ENCODE measurements around the gene CRYBB1.

CRYBB1 gene

DNA sequence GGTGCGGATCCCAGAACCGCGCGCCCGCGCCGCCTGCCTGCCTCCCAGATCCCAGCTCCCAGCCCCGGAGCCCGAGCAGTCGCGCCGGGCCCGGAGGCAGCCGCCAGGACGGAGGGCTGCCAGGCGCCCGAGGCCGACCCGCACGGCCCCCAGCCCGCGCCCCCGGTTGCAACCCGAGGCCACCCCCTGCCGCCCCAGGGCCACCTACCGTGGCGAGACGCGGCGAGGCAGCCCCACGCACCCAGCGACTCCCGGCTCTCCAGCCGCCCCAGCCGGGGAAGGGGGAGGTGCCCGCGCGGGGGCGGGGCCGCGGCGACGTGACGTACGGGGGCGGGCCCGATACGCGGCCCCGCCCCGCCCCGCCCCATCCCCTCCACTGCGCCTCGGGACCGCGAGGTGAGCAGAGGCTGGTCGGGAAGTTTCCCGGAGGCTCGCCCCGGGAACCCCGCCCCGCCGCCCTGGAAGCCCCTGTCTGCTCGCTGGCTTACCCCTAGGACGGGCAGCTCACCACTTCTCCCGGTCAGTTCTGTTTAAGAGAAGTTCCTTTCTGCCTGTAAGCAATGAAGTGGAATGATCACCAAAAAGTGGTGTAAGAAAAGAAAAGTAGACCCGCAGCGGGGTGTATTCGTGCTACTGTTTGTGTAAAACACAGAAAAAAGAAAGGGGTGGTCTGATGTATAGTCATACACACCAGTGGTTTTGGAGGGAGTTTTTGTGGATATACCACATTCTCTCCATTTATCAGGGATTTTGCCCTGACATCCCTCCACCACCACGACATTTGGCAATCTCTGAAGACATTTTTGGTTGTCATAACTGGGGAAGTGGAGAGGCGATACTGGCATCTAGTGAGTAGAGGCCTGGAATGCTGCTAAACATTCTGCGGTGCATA lies 27.7 kb downstream of the CRYBB1 start, which contains the start of gene TPST2:
TSS of gene TPST2 (minus strand) at position 288 of the 892 bp plus-strand sequence. CDS start 48,502 bp downstream, outside the sequence.
- Histone ChIP-seq H3K4me1 (ENCODE audit: control insufficient read depth, insufficient read depth, low read length) (no peaks in the 10 kb centered on the region), H3K9ac (ENCODE audit: low read length) (peak within 1 kb of the TSS; percentile 0), H3K27me3 (ENCODE audit: control insufficient read depth, insufficient read depth, low read length) (no peaks in the 10 kb centered on the region), H3K4me3 (ENCODE audit: low read length) (peak within 1 kb of the TSS; percentile 70), H3K27ac (ENCODE audit: low read depth, low read length) (peak within 1 kb of the TSS; percentile 21), H3K36me3 (ENCODE audit: control insufficient read depth, insufficient read depth, low read length) (no peaks in the 10 kb centered on the region)

DNA sequence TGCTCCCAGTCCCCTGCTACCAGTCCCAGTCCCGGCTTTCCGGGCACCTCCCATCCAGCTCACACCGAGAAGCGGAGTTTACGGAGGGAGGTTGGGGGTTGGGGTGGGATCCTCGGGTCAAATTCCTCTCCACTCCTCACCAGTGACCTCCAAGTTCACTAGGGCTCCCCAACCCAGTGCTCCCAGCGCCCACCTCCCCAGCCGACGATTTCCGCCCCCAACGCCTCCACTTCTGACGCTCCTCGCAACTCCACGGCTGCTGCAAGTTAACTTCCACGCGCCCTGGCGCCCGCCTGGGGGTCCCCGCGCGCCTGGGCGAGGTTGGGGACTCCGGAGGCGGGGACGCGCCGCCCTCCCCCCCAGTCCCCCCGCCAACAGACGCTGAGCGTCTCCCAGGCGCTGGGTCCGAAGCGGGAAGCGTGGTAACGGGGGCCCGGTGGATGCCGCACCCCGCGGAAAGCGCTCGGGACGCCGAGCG lies 28.4 kb downstream of the CRYBB1 start:
- H3K36me3 ChIP-seq (ENCODE audit: control insufficient read depth, insufficient read depth, low read length): no peaks in the 10 kb centered on the region
- H3K9ac ChIP-seq (ENCODE audit: low read length): peak overlapping the region; percentile 0
- peak overlapping the region; percentile 70 for H3K4me3 ChIP-seq (ENCODE audit: low read length)
- H3K27ac ChIP-seq (ENCODE audit: low read depth, low read length): no peak overlapping the region
- no peaks in the 10 kb centered on the region for H3K4me1 ChIP-seq (ENCODE audit: control insufficient read depth, insufficient read depth, low read length)
- no peaks in the 10 kb centered on the region for H3K27me3 ChIP-seq (ENCODE audit: control insufficient read depth, insufficient read depth, low read length)

DNA sequence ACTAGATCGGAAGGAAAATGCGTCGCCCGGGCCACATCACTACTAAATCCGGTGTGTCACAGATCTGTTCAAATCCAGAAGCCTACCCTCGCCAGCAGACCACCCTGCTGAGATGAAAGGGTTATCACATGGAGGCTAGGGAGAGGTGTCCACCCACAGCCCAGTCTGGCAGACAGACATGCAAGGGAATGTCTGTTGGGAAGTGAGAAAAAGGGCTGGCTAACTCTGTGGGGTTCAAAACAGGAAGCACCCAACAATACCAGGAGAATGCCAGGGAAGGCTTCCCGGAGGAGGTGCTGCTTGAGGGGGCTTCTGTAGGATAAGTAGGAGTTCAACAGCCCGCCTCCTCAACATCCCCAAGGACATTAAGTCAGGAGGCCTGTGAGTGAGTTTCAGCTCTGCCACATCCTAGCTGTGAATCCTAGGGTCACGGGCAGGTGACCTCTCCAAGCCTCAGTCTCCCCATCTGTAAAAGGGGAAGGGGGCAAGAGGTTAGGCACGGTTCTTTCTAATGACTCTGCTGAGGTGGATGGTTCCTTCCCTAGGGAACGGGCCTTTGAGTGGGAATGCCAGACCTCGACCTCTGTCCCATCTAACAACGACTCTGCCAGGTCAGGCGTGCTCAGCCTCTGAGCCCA lies 29.0 kb downstream of the CRYBB1 start:
- Histone ChIP-seq H3K4me1 (ENCODE audit: control insufficient read depth, insufficient read depth, low read length) (no peaks in the 10 kb centered on the region), H3K4me3 (ENCODE audit: low read length) (peak overlapping the region; percentile 70), H3K9ac (ENCODE audit: low read length) (peak overlapping the region; percentile 0), H3K36me3 (ENCODE audit: control insufficient read depth, insufficient read depth, low read length) (no peaks in the 10 kb centered on the region), H3K27me3 (ENCODE audit: control insufficient read depth, insufficient read depth, low read length) (no peaks in the 10 kb centered on the region), H3K27ac (ENCODE audit: low read depth, low read length) (no peak overlapping the region)

DNA sequence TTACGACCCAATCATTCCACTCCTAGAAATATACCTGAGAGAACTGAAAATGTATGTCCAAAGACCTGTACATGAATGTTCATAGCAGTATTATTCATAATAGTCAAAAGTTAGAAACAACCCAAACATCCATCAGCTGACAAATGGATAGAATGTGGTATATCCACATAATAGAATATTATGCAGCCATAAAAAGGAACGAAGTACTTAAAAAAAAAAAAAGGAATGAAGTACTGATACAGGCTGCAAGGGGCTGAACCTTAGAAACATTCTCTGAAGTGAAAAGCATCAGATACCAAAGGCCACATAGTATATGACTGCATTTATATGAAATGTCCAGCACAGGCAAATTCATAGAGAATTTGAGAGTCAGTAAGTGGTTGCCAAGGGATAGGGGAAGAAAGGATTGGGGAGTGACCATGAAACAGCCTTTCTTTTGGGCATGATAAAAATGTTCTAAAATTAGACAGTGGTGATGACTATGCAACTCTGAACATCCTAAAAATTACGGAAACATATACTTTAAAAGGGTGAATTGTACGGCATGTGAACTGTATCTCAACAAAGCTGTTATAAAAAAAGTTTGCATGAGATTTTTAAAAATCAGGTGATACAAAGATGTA lies 29.7 kb downstream of the CRYBB1 start:
- no peaks in the 10 kb centered on the region for H3K27me3 ChIP-seq (ENCODE audit: control insufficient read depth, insufficient read depth, low read length)
- H3K36me3 ChIP-seq (ENCODE audit: control insufficient read depth, insufficient read depth, low read length): no peaks in the 10 kb centered on the region
- H3K9ac ChIP-seq (ENCODE audit: low read length): no peak overlapping the region
- no peak overlapping the region for H3K4me3 ChIP-seq (ENCODE audit: low read length)
- no peak overlapping the region for H3K27ac ChIP-seq (ENCODE audit: low read depth, low read length)
- H3K4me1 ChIP-seq (ENCODE audit: control insufficient read depth, insufficient read depth, low read length): no peaks in the 10 kb centered on the region

DNA sequence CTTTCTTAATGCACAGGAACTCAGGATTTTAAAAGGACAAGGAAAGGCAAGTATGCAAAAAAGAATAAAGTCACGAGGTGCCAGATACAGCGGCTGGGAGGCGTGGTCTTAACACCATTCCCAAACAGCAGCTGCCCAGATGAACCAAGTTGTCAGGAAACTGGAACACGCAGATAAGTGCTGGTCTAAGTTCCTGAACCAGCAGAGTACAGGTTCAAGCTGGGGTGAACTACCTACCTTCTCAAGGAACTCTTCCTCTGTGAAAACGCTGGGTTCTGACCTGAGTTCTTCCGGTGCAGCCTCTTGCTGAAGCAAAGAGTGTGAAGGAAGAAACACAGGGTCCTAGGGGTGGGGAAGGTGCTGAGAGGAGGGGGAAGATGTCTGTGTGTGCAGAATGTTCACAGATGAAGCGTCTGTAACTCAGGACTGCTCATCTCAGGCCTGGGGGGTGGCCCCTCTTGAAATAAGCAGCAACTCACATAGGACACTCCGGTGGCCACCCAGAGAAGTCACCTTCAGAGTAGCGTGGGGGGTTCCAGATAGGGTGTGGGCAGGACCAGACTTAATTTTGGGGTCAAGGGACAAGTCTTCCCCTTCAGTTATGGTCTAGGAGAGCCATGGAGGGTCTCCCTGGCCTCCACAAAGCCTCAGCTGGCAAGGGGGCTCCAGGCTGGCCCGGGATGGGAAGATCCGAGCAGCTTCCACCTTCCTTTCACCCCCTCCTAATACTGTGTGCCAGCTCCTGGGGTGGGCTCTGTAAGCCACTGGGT lies 31.1 kb downstream of the CRYBB1 start:
- Histone ChIP-seq H3K4me3 (ENCODE audit: low read length) (no peak overlapping the region), H3K27ac (ENCODE audit: low read depth, low read length) (no peak overlapping the region), H3K9ac (ENCODE audit: low read length) (no peak overlapping the region), H3K36me3 (ENCODE audit: control insufficient read depth, insufficient read depth, low read length) (no peaks in the 10 kb centered on the region), H3K27me3 (ENCODE audit: control insufficient read depth, insufficient read depth, low read length) (no peaks in the 10 kb centered on the region), H3K4me1 (ENCODE audit: control insufficient read depth, insufficient read depth, low read length) (no peaks in the 10 kb centered on the region)

DNA sequence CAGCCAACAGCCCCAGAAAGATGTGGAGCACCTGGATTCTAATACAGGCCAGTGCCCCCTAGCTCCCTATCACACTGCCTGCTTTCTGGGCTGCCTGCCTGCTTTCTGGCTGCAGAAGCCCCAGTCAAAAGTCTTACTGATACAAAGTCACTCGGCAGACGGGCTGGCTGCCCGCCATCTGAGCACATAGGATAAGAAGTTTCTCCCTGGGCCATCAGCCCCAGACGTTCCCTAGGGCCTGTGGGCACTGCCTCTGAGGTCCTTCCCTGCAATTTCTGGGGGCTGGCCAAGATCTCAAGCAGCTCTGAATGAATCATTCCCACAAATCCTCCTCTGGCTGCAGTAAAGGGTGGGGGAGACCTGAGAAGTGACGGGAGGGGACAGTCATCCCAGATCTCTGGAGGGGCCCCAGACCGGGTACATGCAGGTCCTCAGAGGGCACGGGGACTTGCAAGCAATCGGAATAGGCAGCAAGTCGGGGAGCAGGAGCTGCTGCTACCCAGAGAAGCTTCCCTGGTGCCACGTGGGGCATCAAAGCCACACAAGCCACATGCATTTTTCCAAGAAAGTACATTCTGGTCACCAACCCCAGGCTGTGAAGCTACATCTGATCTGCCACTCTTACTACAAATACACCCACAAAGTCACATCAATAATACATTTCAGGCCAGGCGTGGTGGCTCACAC lies 32.6 kb downstream of the CRYBB1 start:
- Histone ChIP-seq H3K9ac (ENCODE audit: low read length) (no peak overlapping the region), H3K27ac (ENCODE audit: low read depth, low read length) (no peak overlapping the region), H3K27me3 (ENCODE audit: control insufficient read depth, insufficient read depth, low read length) (no peaks in the 10 kb centered on the region), H3K36me3 (ENCODE audit: control insufficient read depth, insufficient read depth, low read length) (no peaks in the 10 kb centered on the region), H3K4me3 (ENCODE audit: low read length) (no peak overlapping the region), H3K4me1 (ENCODE audit: control insufficient read depth, insufficient read depth, low read length) (no peaks in the 10 kb centered on the region)

DNA sequence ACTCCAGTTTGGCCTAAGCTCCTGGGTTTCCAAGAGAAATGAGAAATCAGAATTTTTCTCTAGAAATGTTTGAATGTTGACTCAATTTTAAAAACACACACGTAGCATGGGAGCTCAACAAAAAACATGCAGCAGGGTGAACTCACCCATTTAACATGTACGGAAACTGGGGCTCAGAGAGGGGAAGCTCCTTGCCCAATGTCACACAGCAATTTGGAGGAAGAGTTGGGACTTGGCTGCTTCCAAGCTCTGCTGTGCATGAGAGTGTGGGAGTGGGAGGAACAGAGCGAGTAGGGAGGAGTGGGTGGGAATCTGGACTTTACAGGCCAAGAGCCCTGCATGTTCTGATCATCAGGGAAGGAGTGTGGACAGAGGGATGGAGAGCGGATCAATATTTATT lies 33.8 kb downstream of the CRYBB1 start:
- Histone ChIP-seq H3K4me3 (ENCODE audit: low read length) (no peak overlapping the region), H3K36me3 (ENCODE audit: control insufficient read depth, insufficient read depth, low read length) (no peaks in the 10 kb centered on the region), H3K4me1 (ENCODE audit: control insufficient read depth, insufficient read depth, low read length) (no peaks in the 10 kb centered on the region), H3K27me3 (ENCODE audit: control insufficient read depth, insufficient read depth, low read length) (no peaks in the 10 kb centered on the region), H3K9ac (ENCODE audit: low read length) (no peak overlapping the region), H3K27ac (ENCODE audit: low read depth, low read length) (no peak overlapping the region)

DNA sequence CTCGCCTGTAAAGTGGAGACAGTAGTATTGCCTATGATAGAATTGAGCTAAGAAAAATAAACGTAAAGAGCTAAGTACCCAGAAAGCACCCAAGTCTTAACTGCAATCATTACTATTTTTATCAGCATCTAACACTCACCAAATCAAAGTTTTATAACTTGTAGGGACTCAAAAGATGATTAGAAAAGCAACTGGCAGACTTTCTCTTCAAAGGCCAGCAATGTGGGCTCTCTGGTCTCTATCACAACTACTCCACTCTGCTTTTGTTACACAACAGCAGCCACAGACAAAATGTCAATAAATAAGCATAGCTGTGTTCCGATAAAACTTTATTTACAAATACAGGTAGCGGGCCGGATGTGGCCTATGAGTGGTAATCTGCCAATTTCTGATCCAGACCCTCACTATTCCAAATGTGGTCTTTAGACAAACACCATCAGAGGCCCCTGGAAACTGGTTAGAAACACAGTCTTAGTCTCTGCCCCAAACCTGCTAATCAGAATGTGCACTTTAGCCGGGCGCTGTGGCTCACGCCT lies 36.1 kb downstream of the CRYBB1 start:
- Histone ChIP-seq H3K36me3 (ENCODE audit: control insufficient read depth, insufficient read depth, low read length) (no peaks in the 10 kb centered on the region), H3K9ac (ENCODE audit: low read length) (no peak overlapping the region), H3K27me3 (ENCODE audit: control insufficient read depth, insufficient read depth, low read length) (no peaks in the 10 kb centered on the region), H3K27ac (ENCODE audit: low read depth, low read length) (no peak overlapping the region), H3K4me1 (ENCODE audit: control insufficient read depth, insufficient read depth, low read length) (no peaks in the 10 kb centered on the region), H3K4me3 (ENCODE audit: low read length) (no peak overlapping the region)

DNA sequence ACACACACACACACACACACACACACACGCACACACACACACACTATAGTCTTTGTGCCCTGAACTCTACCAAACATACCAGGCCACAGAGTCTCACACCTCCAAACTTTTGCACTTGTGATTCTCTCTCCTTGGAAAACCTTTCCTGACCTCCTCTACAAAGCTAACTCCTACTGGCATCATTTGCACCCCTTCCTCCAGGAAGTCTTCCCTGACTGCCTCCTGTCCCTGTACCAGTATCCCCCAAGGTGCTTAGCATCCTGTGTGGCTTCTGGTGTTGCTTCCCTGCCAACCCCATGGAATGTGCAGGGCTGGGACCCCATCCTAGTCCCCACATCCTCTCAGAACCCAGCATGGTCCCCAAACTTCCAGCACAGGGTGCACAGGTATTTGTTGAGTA lies 36.8 kb downstream of the CRYBB1 start:
- no peak overlapping the region for H3K27ac ChIP-seq (ENCODE audit: low read depth, low read length)
- H3K27me3 ChIP-seq (ENCODE audit: control insufficient read depth, insufficient read depth, low read length): no peaks in the 10 kb centered on the region
- H3K36me3 ChIP-seq (ENCODE audit: control insufficient read depth, insufficient read depth, low read length): no peaks in the 10 kb centered on the region
- H3K4me3 ChIP-seq (ENCODE audit: low read length): no peak overlapping the region
- H3K4me1 ChIP-seq (ENCODE audit: control insufficient read depth, insufficient read depth, low read length): no peaks in the 10 kb centered on the region
- H3K9ac ChIP-seq (ENCODE audit: low read length): no peak overlapping the region

DNA sequence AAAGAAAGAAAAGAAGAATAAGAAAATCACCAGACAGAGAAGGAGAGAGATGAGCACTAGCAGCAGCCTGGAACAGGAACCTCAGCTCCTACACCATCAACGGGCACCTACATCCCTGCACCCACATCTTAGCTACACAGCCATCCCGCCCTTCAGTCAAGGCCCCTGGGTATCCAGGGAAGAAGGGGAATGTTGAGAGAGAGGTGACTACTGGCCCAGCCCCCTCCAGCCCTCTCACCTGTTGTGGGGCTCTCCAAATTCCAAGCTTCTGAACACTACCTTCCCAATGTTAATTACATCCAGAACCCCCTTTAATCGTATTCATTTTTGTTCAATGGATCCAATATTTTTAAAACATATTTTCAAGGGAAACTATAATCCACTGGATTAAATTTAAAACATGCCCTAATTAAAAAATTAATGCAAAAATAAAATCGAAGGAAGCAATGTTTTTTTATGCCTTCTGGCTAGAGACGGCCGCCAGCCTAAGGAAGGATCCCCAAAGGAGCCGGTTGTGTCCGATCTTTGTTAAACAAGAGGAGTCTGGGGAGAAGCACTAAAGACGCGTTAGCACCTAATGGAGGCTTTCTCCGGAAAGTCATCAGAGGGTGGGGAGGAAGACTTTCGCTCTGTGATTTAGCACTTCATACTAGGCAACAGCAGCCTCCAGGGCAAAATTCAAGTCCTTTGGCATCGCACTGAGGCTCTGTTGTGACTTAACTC lies 37.4 kb downstream of the CRYBB1 start:
- Histone ChIP-seq H3K27ac (ENCODE audit: low read depth, low read length) (no peak overlapping the region), H3K9ac (ENCODE audit: low read length) (no peak overlapping the region), H3K4me1 (ENCODE audit: control insufficient read depth, insufficient read depth, low read length) (no peaks in the 10 kb centered on the region), H3K36me3 (ENCODE audit: control insufficient read depth, insufficient read depth, low read length) (no peaks in the 10 kb centered on the region), H3K27me3 (ENCODE audit: control insufficient read depth, insufficient read depth, low read length) (no peaks in the 10 kb centered on the region), H3K4me3 (ENCODE audit: low read length) (no peak overlapping the region)

DNA sequence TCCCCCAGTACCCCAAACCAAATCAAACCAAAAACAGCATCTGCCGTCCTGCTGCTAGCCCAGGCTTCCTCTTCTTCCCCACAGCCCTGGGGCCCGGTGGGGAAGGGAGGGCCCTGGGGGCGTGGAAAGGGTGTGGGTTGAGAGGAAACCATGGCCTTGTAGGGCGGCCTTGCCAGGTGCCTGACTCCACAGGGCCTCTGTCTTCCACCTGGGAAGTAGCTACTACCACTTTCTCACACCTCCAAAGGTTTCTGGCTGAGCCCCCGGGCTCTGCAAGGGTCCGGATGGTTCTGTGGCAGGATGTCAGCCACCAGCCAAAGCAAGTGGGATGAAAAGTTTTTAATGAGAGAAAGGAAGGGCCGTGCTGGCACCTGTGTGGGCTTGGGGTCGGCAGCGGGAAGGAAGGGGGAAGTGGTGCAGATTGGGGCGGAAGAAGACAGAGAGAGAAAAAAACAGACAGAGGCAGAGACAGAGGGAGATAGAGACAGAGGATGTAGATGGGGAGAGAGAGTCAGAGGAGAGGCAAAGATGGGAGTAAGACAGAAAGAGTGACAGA lies 38.4 kb downstream of the CRYBB1 start:
- Histone ChIP-seq H3K9ac (ENCODE audit: low read length) (no peak overlapping the region), H3K27ac (ENCODE audit: low read depth, low read length) (no peak overlapping the region), H3K36me3 (ENCODE audit: control insufficient read depth, insufficient read depth, low read length) (no peaks in the 10 kb centered on the region), H3K4me3 (ENCODE audit: low read length) (no peak overlapping the region), H3K4me1 (ENCODE audit: control insufficient read depth, insufficient read depth, low read length) (no peaks in the 10 kb centered on the region), H3K27me3 (ENCODE audit: control insufficient read depth, insufficient read depth, low read length) (no peaks in the 10 kb centered on the region)
